ENCODE results near the gene ZNF662.

GRCh38 chr3:42914771-42915515 is 9.0 kb downstream of the ZNF662 start:
- TF ChIP-seq CTCF (IDR thresholded peaks at IDR 0.05), result no peak
- no peak for TF ChIP-seq EP300 (IDR thresholded peaks at IDR 0.05)

Measured in gastroesophageal sphincter (tissue), 3 donors.